ENCODE results near the gene WBP2NL.
"Not testable (repeated sequence)": the region's sequence is repeated elsewhere in the genome, so short reads cannot be mapped to it uniquely, and the experiment has no call there.

WBP2NL gene

DNA sequence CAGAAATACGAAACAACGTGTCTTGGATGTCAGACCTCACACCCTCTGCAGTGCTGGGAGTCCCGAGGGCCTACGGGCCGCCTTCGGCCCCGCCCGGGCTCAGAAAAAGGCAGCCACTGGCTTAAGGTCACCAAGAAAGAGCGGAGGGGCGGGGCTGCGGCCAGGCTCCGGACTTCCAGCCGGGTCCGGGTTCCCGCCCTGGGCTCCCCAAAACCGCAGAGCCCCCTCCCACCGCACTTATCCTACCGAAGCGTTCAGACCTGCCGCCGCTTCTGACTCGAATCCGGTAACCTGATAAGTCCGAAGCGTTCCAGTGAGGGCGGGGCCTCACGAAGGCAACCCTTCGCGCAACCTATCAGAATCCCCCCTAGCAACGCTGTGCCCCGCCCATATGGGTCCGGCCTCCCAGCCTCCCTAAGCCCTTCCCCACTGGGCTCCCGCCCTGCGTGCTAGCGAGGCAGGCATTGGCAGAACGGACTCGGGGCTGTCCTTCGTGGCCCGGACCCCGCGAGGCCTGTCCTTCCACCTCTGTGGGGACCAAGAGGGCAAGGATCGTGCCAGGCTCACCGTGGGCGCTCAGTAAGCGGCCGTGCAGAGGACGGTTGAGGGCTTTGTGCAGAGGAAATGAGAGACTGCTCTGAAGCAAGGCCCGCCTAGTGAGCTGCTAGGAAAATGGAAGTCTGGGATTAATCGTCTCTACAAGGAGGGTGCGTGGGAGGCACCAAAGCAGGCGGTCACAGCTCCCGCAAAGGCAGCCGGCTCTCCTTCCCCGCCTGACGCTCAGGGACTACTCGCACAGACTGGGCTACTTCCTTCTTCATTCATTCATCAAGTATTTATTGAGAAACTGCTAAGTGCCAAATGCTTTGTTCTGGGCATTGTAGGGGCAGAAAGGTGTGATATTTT is 72.2 kb downstream of the WBP2NL start, which contains the start of gene NAGA:
TSS of gene NAGA (minus strand) at position 296 of the 906 bp plus-strand sequence. CDS start 515 bp downstream, outside the sequence.
- Histone ChIP-seq H3K9me3 (ENCODE audit: control insufficient read depth in 2 of 2, low read length in 2 of 2) (no peaks in the 10 kb centered on the region), H3K4me3 (ENCODE audit: low read length in 2 of 2) (peak within 1 kb of the TSS; percentile 73 to 90), H3K27ac (ENCODE audit: low read depth in 2 of 2, low read length in 2 of 2) (peak within 1 kb of the TSS; percentile 91 to 95), H3K27me3 (ENCODE audit: control insufficient read depth in 2 of 2, insufficient read depth in 2 of 2, low read length in 2 of 2) (no peaks in the 10 kb centered on the region), H3K4me1 (ENCODE audit: control insufficient read depth in 2 of 2, insufficient read depth in 2 of 2, low read length in 2 of 2) (peaks cover 27 to 30% of the 10 kb centered on the region in 2 donors), H3K9ac (ENCODE audit: low read depth in 1 of 2, low read length in 2 of 2) (peak within 1 kb of the TSS; percentile 73 to 86), H3K36me3 (ENCODE audit: control insufficient read depth in 2 of 2, insufficient read depth in 2 of 2, low read length in 2 of 2) (peaks cover 15 to 17% of the 10 kb centered on the region in 2 donors)

DNA sequence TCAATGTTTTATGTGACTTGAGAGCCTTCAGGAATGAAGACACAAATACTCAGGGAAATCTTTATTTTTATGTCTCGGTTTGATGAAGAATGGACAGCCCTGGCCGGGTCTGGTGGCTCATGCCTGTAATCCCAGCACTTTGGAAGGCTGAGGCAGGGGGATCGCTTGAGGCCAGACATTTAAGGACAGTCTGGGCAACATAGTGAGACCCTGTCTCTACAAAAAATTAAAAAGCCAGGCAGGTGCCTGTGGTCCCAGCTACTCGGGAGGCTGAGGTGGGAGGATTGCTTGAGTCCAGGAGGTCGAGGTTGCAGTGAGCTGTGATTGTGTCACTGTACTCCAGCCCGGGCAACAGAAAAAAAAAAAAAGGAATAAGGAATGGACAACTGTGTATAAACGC is 72.9 kb downstream of the WBP2NL start:
- Histone ChIP-seq H3K4me1 (ENCODE audit: control insufficient read depth in 2 of 2, insufficient read depth in 2 of 2, low read length in 2 of 2) (peaks cover 27 to 30% of the 10 kb centered on the region in 2 donors), H3K27ac (ENCODE audit: low read depth in 2 of 2, low read length in 2 of 2) (peak overlapping the region; percentile 91 to 95), H3K4me3 (ENCODE audit: low read length in 2 of 2) (peak overlapping the region; percentile 73 to 90), H3K9ac (ENCODE audit: low read depth in 1 of 2, low read length in 2 of 2) (peak overlapping the region; percentile 73 to 86), H3K36me3 (ENCODE audit: control insufficient read depth in 2 of 2, insufficient read depth in 2 of 2, low read length in 2 of 2) (peaks cover 10 to 11% of the 10 kb centered on the region in 2 donors)
- not testable (repeated sequence) for H3K9me3 ChIP-seq (ENCODE audit: control insufficient read depth in 2 of 2, low read length in 2 of 2); H3K27me3 ChIP-seq (ENCODE audit: control insufficient read depth in 2 of 2, insufficient read depth in 2 of 2, low read length in 2 of 2)

DNA sequence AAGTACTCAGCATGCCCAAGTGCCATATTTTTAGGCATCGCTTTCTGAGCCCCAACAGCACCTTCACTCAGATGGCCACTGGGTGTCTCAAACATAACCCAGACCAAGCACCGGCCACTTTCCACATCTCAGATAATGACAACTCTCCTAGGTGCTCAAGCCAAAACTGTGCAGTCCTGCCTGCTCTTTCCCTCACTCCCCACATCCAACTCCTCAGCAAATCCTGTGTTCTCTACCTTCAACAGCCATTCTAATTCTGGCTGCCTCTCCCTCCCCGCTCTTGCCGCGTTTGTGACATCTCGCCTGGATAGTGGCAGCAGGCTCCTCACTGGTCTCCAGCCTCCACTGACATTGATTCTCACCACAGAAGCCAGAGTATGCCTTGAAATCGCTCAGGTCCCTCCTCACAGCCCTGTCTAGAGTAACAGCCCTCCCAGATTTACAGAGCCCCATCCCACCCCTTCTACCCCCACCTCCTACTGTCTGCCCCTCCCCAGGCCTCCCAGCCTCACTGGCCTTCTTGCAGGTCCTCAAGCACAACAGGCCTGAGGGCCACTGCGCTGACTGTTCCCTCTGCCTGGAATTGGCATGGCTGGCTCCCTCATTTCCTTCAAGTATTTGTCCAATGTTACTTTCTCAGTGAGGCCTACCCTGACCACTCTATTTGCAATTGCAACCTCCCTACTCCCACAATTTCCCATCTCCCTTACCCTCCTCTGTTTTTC is 74.2 kb downstream of the WBP2NL start:
- Histone ChIP-seq H3K4me1 (ENCODE audit: control insufficient read depth in 2 of 2, insufficient read depth in 2 of 2, low read length in 2 of 2) (peaks cover 27 to 30% of the 10 kb centered on the region in 2 donors), H3K9me3 (ENCODE audit: control insufficient read depth in 2 of 2, low read length in 2 of 2) (no peaks in the 10 kb centered on the region), H3K9ac (ENCODE audit: low read depth in 1 of 2, low read length in 2 of 2) (no peak overlapping the region), H3K27ac (ENCODE audit: low read depth in 2 of 2, low read length in 2 of 2) (no peak overlapping the region), H3K36me3 (ENCODE audit: control insufficient read depth in 2 of 2, insufficient read depth in 2 of 2, low read length in 2 of 2) (peaks cover 3 to 7% of the 10 kb centered on the region in 2 donors), H3K27me3 (ENCODE audit: control insufficient read depth in 2 of 2, insufficient read depth in 2 of 2, low read length in 2 of 2) (no peaks in the 10 kb centered on the region), H3K4me3 (ENCODE audit: low read length in 2 of 2) (no peak overlapping the region)

DNA sequence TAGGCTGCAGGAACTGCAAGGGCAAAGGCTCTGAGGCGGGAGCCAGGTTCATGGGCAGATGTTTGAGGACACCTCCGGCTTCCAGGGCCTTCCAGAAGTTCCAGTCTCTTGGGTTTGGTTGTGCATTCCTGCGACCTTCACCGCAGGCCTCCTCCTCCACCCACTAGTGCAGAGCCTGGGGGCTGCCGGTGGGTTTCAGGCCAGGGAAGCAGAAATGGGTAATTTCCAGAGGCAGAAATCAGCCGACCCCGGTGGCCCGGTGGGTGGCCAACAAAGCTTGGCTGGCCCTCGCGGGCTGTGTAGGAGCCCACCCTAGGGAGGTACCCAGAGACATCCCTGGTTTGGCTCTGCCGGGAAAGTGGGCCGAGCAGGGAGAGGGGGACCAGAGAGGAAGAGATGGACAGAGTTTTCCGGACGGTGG is 75.0 kb downstream of the WBP2NL start:
- H3K4me3 ChIP-seq (ENCODE audit: low read length in 2 of 2), result peak overlapping the region; percentile 74 to 85
- H3K36me3 ChIP-seq (ENCODE audit: control insufficient read depth in 2 of 2, insufficient read depth in 2 of 2, low read length in 2 of 2), result peaks cover 6 to 7% of the 10 kb centered on the region in 2 donors
- peak overlapping the region; percentile 80 to 95 for H3K9ac ChIP-seq (ENCODE audit: low read depth in 1 of 2, low read length in 2 of 2)
- H3K27me3 ChIP-seq (ENCODE audit: control insufficient read depth in 2 of 2, insufficient read depth in 2 of 2, low read length in 2 of 2), result no peaks in the 10 kb centered on the region
- H3K27ac ChIP-seq (ENCODE audit: low read depth in 2 of 2, low read length in 2 of 2), result peak overlapping the region; percentile 84
- no peaks in the 10 kb centered on the region for H3K9me3 ChIP-seq (ENCODE audit: control insufficient read depth in 2 of 2, low read length in 2 of 2)
- H3K4me1 ChIP-seq (ENCODE audit: control insufficient read depth in 2 of 2, insufficient read depth in 2 of 2, low read length in 2 of 2), result peaks cover 34 to 35% of the 10 kb centered on the region in 2 donors

DNA sequence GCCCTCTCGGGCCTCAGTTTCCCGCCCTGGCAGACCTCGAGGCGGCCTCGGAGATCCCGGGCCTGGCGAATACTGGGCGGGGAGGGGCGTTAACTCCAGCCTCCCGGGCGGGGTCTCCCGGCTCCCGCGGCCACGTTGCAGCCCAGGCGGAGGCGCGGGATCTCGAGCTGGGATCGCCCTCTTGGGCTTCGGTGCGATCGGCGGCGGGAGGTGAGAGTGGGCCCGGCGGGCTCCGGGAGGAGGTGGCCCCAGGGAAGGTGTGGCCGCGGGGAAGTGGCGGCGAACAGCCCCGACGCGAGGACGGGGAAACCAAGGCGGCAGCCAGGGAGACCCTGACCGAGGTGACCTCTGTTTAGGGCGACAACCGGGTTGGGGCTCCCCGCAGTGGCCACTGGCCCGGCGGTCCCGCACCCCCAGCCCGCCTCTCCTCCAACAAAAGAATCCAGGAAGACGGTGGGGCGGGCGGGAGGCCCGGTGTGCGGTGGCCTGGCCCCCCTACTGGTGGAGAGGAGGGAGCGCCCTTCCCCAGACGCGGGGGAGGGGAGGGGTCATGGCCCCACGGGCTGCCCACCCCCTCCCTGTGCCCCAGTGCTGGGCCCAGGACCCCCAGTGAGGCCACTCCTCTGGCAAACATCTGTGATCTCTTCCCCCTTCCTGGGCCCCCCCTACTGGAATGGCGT is 75.7 kb downstream of the WBP2NL start, which contains the start of gene PHETA2:
TSS of gene PHETA2 (plus strand) at position 117 of the 680 bp plus-strand sequence. CDS start 3,046 bp downstream, outside the sequence.
- Histone ChIP-seq H3K4me3 (ENCODE audit: low read length in 2 of 2) (peak within 1 kb of the TSS; percentile 74 to 85), H3K36me3 (ENCODE audit: control insufficient read depth in 2 of 2, insufficient read depth in 2 of 2, low read length in 2 of 2) (peaks cover 6 to 7% of the 10 kb centered on the region in 2 donors), H3K27me3 (ENCODE audit: control insufficient read depth in 2 of 2, insufficient read depth in 2 of 2, low read length in 2 of 2) (no peaks in the 10 kb centered on the region), H3K9me3 (ENCODE audit: control insufficient read depth in 2 of 2, low read length in 2 of 2) (no peaks in the 10 kb centered on the region), H3K9ac (ENCODE audit: low read depth in 1 of 2, low read length in 2 of 2) (peak within 1 kb of the TSS; percentile 80 to 95), H3K4me1 (ENCODE audit: control insufficient read depth in 2 of 2, insufficient read depth in 2 of 2, low read length in 2 of 2) (peaks cover 39 to 42% of the 10 kb centered on the region in 2 donors), H3K27ac (ENCODE audit: low read depth in 2 of 2, low read length in 2 of 2) (peak within 1 kb of the TSS; percentile 84)

DNA sequence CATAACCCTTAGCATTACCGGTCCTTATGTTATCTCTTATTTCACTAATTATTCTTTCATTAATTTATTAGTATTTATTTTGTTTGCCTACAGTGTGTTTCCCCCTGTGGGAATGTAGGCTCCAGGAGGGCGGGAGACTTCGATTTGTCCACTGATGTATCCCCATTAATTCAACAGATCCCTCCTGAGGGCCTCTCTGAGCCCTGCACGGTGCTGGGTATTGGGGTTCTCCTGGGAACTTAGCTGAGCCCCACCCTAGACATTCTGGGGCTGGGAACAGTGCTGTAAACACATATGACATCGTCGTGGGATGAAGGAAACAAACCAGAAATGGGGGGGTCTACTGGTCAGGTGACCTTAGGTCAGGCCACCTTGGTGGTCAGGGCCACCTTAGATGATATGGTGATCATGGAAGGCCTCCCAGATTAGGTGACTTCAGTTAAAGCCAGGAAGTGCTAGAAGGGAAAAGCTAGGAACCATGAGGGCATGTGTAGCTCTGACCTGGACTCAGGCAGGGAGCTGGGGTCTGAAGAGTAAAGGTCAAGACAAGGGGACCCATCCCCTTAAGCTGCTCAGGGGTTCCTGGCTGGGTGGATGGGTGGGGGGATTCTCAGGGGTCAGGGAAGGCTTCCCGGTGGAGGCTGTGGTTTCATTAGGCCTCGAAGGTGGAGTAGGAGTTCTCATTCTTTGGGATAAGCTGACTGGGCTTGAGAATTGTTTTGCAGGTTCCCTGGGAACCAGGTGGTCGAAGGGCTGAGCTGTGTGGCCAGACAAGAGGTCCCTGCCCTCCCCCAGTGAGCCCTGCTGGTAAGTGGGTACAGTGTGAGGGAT is 76.5 kb downstream of the WBP2NL start:
- peak overlapping the region; percentile 84 for H3K27ac ChIP-seq (ENCODE audit: low read depth in 2 of 2, low read length in 2 of 2)
- peak overlapping the region; percentile 74 to 85 for H3K4me3 ChIP-seq (ENCODE audit: low read length in 2 of 2)
- H3K36me3 ChIP-seq (ENCODE audit: control insufficient read depth in 2 of 2, insufficient read depth in 2 of 2, low read length in 2 of 2), result peaks cover 6 to 7% of the 10 kb centered on the region in 2 donors
- peak overlapping the region; percentile 80 to 95 for H3K9ac ChIP-seq (ENCODE audit: low read depth in 1 of 2, low read length in 2 of 2)
- no peaks in the 10 kb centered on the region for H3K9me3 ChIP-seq (ENCODE audit: control insufficient read depth in 2 of 2, low read length in 2 of 2)
- H3K27me3 ChIP-seq (ENCODE audit: control insufficient read depth in 2 of 2, insufficient read depth in 2 of 2, low read length in 2 of 2), result no peaks in the 10 kb centered on the region
- H3K4me1 ChIP-seq (ENCODE audit: control insufficient read depth in 2 of 2, insufficient read depth in 2 of 2, low read length in 2 of 2), result peaks cover 33 to 36% of the 10 kb centered on the region in 2 donors

DNA sequence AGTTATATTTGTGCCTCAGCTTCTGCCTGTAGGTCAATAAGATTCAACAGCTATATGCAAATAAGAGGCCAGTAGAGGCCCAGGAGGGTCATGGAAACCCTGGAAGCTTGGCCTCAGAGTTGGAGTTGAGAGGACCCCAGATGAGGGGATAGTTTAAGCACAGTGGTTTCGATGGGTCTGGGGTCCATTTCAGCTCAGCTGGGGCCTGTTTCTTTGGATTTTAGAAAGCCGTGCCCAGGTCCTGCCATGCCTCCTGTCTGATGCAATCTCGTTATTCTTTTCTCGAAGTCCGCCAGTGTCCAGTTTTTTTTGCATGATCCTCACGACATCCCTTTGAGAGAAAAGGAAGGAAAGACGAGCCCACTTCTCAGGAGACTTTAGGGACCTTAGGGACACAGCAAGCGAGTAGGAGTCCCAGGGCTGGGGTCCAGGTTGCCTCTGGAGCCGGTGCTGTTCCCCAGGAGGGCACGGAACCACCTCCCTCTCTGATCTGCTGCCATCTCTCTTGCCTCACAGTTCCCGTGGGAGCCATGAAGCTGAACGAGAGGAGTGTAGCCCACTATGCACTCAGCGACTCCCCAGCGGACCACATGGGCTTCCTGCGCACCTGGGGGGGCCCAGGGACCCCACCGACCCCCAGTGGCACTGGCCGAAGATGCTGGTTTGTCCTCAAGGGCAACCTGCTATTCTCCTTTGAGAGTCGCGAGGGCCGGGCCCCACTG is 78.3 kb downstream of the WBP2NL start:
- H3K27ac ChIP-seq (ENCODE audit: low read depth in 2 of 2, low read length in 2 of 2), result no peak overlapping the region
- H3K4me1 ChIP-seq (ENCODE audit: control insufficient read depth in 2 of 2, insufficient read depth in 2 of 2, low read length in 2 of 2), result peaks cover 29 to 33% of the 10 kb centered on the region in 2 donors
- H3K27me3 ChIP-seq (ENCODE audit: control insufficient read depth in 2 of 2, insufficient read depth in 2 of 2, low read length in 2 of 2), result no peaks in the 10 kb centered on the region
- H3K9me3 ChIP-seq (ENCODE audit: control insufficient read depth in 2 of 2, low read length in 2 of 2), result no peaks in the 10 kb centered on the region
- H3K4me3 ChIP-seq (ENCODE audit: low read length in 2 of 2), result no peak overlapping the region
- H3K36me3 ChIP-seq (ENCODE audit: control insufficient read depth in 2 of 2, insufficient read depth in 2 of 2, low read length in 2 of 2), result peaks cover 7 to 9% of the 10 kb centered on the region in 2 donors
- no peak overlapping the region for H3K9ac ChIP-seq (ENCODE audit: low read depth in 1 of 2, low read length in 2 of 2)

DNA sequence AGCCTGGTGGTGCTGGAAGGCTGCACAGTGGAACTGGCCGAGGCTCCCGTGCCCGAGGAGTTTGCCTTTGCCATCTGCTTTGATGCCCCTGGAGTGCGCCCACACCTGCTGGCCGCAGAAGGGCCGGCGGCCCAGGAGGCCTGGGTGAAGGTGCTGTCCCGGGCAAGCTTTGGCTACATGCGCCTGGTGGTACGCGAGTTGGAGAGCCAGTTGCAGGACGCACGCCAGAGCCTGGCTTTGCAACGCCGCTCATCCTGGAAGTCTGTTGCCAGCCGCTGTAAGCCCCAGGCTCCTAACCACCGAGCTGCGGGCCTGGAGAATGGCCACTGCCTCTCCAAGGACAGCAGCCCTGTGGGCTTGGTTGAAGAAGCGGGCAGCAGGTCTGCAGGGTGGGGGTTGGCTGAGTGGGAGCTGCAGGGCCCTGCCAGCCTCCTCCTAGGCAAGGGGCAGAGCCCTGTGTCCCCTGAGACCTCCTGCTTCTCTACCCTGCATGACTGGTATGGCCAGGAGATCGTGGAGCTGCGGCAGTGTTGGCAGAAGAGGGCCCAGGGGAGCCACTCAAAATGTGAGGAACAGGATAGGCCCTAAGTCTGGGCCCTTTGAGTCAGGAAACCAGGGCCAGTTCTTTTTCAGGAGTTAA is 79.0 kb downstream of the WBP2NL start:
- H3K27ac ChIP-seq (ENCODE audit: low read depth in 2 of 2, low read length in 2 of 2), result peak overlapping the region in 1 of 2 donors; percentile 99
- H3K4me3 ChIP-seq (ENCODE audit: low read length in 2 of 2), result no peak overlapping the region
- peaks cover 10 to 14% of the 10 kb centered on the region in 2 donors for H3K36me3 ChIP-seq (ENCODE audit: control insufficient read depth in 2 of 2, insufficient read depth in 2 of 2, low read length in 2 of 2)
- no peaks in the 10 kb centered on the region for H3K27me3 ChIP-seq (ENCODE audit: control insufficient read depth in 2 of 2, insufficient read depth in 2 of 2, low read length in 2 of 2)
- H3K4me1 ChIP-seq (ENCODE audit: control insufficient read depth in 2 of 2, insufficient read depth in 2 of 2, low read length in 2 of 2), result peaks cover 29 to 33% of the 10 kb centered on the region in 2 donors
- no peaks in the 10 kb centered on the region for H3K9me3 ChIP-seq (ENCODE audit: control insufficient read depth in 2 of 2, low read length in 2 of 2)
- H3K9ac ChIP-seq (ENCODE audit: low read depth in 1 of 2, low read length in 2 of 2), result peak overlapping the region in 1 of 2 donors; percentile 34
